ENCODE results near the gene TCFL5.

TCFL5 gene

DNA sequence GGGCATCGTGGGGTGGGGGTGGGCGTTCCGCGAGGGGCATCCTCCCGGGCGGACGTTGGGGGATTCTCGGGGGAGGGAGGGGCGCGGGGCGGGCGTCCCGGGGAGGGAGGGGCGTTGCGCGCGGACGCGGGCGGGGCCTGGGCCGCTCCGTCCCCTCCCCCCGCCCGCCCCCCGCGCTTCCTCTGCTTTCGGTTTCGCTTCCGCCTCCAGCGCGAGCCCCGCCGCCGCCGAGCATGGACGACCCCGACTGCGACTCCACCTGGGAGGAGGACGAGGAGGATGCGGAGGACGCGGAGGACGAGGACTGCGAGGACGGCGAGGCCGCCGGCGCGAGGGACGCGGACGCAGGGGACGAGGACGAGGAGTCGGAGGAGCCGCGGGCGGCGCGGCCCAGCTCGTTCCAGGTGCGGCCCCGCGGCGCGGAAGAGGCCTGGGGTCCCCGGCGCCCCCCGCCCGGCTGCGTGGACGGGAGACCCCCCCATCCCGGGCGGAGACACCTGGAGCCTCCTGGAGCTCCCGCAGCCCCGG is 56.9 kb downstream of the TCFL5 start, which contains the start of gene OGFR:
OGFR (plus strand) TSS at position 209 of the 528 bp plus-strand sequence; CDS start at position 234, 25 bp downstream.
- no peaks in the 10 kb centered on the region for H3K9me2 ChIP-seq (replicated peaks; ENCODE audit: low read depth, low read length)
- peak within 1 kb of the TSS; percentile 98 for H2AFZ ChIP-seq (ENCODE audit: low read length)
- H3K4me2 ChIP-seq (ENCODE audit: low read depth, low read length, poor library complexity, severe bottlenecking): peak within 1 kb of the TSS; percentile 100
- H3K9ac ChIP-seq (ENCODE audit: low read depth, low read length, poor library complexity, severe bottlenecking): peak within 1 kb of the TSS; percentile 77
- no peaks in the 10 kb centered on the region for H3K9me3 ChIP-seq (ENCODE audit: insufficient read depth, low read depth, low read length)
- peaks cover 6% of the 10 kb centered on the region; the same call in 1 of the 2 replicates for H3F3A ChIP-seq (ENCODE audit: low read depth)
- no peak for TF ChIP-seq EZH2phosphoT487 (IDR thresholded peaks at IDR 0.05; ENCODE audit: borderline replicate concordance)
- TF ChIP-seq, protein P1, sequence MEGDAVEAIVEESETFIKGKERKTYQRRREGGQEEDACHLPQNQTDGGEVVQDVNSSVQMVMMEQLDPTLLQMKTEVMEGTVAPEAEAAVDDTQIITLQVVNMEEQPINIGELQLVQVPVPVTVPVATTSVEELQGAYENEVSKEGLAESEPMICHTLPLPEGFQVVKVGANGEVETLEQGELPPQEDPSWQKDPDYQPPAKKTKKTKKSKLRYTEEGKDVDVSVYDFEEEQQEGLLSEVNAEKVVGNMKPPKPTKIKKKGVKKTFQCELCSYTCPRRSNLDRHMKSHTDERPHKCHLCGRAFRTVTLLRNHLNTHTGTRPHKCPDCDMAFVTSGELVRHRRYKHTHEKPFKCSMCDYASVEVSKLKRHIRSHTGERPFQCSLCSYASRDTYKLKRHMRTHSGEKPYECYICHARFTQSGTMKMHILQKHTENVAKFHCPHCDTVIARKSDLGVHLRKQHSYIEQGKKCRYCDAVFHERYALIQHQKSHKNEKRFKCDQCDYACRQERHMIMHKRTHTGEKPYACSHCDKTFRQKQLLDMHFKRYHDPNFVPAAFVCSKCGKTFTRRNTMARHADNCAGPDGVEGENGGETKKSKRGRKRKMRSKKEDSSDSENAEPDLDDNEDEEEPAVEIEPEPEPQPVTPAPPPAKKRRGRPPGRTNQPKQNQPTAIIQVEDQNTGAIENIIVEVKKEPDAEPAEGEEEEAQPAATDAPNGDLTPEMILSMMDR (conservative IDR thresholded peaks at IDR 0.05; ENCODE audit: low read length): no peak
- no peaks in the 10 kb centered on the region for H3K27me3 ChIP-seq (ENCODE audit: insufficient read depth, low read length, poor library complexity, severe bottlenecking)
- H3K4me3 ChIP-seq (ENCODE audit: low read length, poor library complexity, severe bottlenecking): peak within 1 kb of the TSS; percentile 82
- H3K36me3 ChIP-seq (ENCODE audit: insufficient read depth, low read length): peaks cover 19% of the 10 kb centered on the region; the same call in 1 of the 2 replicates
- peaks cover 43% of the 10 kb centered on the region for H3K79me2 ChIP-seq (ENCODE audit: insufficient read depth, low read length)
- peaks cover 40% of the 10 kb centered on the region for H4K20me1 ChIP-seq (ENCODE audit: insufficient read depth, low read length, poor library complexity, severe bottlenecking)
- peaks cover 32% of the 10 kb centered on the region for H3K4me1 ChIP-seq (ENCODE audit: insufficient read depth, low read length, poor library complexity, severe bottlenecking)

DNA sequence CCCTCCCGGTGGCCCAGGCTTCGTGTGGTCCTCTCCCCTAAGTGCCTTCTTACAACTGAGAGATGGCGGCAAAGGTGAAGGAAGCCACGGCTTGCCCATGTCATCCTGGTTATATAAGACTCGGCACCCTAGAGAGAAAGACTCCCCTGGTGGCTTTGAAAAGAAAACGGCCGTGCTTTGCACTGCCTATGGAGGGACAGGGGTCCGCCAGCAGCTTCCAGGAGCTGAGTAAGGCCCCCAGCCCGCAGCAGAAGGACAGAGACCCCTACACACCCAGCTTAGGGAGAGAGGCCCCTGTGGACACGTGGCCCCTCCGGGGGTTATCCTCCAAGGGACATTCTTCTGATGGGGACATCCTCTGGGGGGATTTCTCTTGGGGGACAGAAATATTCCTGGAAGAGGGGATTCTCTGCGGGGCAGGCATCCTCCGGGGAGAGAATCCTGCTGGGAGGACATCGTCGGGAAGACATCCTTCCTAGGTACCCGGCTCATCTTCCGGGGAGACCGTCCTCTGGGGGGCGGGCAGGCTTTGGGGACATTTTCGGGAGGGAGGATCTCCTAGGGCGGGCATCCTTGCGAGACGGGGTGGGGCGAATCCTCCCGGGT is 57.5 kb downstream of the TCFL5 start:
- Histone ChIP-seq H2AFZ (ENCODE audit: low read length) (peak overlapping the region; percentile 98), H3K4me3 (ENCODE audit: low read length, poor library complexity, severe bottlenecking) (peak overlapping the region; percentile 82), H3K9ac (ENCODE audit: low read depth, low read length, poor library complexity, severe bottlenecking) (peak overlapping the region; percentile 77), H4K20me1 (ENCODE audit: insufficient read depth, low read length, poor library complexity, severe bottlenecking) (peaks cover 36% of the 10 kb centered on the region), H3K9me2 (replicated peaks; ENCODE audit: low read depth, low read length) (no peaks in the 10 kb centered on the region), H3K79me2 (ENCODE audit: insufficient read depth, low read length) (peaks cover 42% of the 10 kb centered on the region), H3F3A (ENCODE audit: low read depth) (peaks cover 6% of the 10 kb centered on the region; the same call in 1 of the 2 replicates), H3K36me3 (ENCODE audit: insufficient read depth, low read length) (peaks cover 19% of the 10 kb centered on the region; the same call in 1 of the 2 replicates), H3K4me1 (ENCODE audit: insufficient read depth, low read length, poor library complexity, severe bottlenecking) (peaks cover 33% of the 10 kb centered on the region), H3K4me2 (ENCODE audit: low read depth, low read length, poor library complexity, severe bottlenecking) (peak overlapping the region; percentile 100), H3K9me3 (ENCODE audit: insufficient read depth, low read depth, low read length) (no peaks in the 10 kb centered on the region), H3K27me3 (ENCODE audit: insufficient read depth, low read length, poor library complexity, severe bottlenecking) (no peaks in the 10 kb centered on the region)
- TF ChIP-seq, protein P1 (conservative IDR thresholded peaks at IDR 0.05; ENCODE audit: low read length): peak; percentile 28
- TF ChIP-seq EZH2phosphoT487 (IDR thresholded peaks at IDR 0.05; ENCODE audit: borderline replicate concordance): no peak

DNA sequence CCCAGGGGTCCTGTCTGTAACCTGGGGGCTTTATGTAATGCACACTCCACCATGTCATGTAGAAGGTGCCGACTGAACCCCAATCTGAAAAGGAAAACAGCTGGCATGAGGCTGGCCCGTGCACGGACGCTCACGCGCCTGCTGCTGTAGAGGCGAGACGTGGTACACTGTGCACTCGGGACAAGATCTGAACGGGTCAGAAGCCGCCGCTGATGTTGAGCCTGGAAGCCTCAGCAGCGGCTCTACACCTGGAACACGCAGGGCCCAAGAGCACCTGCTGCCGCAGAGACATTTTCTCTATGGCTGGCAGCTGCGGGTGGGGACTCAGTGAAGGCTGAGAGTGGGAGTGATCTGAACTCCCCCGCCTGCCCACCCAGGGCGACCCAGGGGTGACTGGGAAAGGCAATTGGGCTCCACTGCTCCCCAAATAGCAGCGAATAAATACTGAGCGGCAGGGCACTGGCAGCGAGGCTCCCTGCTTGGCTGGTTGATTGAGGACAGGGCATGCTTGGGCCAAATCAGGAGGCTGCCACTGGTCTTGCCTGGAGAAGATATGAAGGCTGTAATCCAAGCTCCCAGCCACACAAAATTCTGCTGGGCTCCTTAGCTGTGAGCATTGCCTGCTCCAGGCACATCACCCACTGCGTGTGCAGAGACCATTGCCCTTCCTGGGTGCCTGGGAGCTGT is 59.5 kb downstream of the TCFL5 start:
- no peak overlapping the region for H2AFZ ChIP-seq (ENCODE audit: low read length)
- peaks cover 46% of the 10 kb centered on the region for H3K79me2 ChIP-seq (ENCODE audit: insufficient read depth, low read length)
- no peaks in the 10 kb centered on the region for H3K9me2 ChIP-seq (replicated peaks; ENCODE audit: low read depth, low read length)
- H3K4me1 ChIP-seq (ENCODE audit: insufficient read depth, low read length, poor library complexity, severe bottlenecking): peaks cover 38% of the 10 kb centered on the region
- H3K9ac ChIP-seq (ENCODE audit: low read depth, low read length, poor library complexity, severe bottlenecking): no peak overlapping the region
- no peaks in the 10 kb centered on the region for H3K27me3 ChIP-seq (ENCODE audit: insufficient read depth, low read length, poor library complexity, severe bottlenecking)
- peaks cover 6% of the 10 kb centered on the region; the same call in 1 of the 2 replicates for H3F3A ChIP-seq (ENCODE audit: low read depth)
- H3K4me3 ChIP-seq (ENCODE audit: low read length, poor library complexity, severe bottlenecking): no peak overlapping the region
- H3K9me3 ChIP-seq (ENCODE audit: insufficient read depth, low read depth, low read length): no peaks in the 10 kb centered on the region
- peaks cover 26% of the 10 kb centered on the region; the same call in 1 of the 2 replicates for H3K36me3 ChIP-seq (ENCODE audit: insufficient read depth, low read length)
- peaks cover 28% of the 10 kb centered on the region for H4K20me1 ChIP-seq (ENCODE audit: insufficient read depth, low read length, poor library complexity, severe bottlenecking)
- no peak for TF ChIP-seq EZH2phosphoT487 (IDR thresholded peaks at IDR 0.05; ENCODE audit: borderline replicate concordance)
- TF ChIP-seq, protein P1 (conservative IDR thresholded peaks at IDR 0.05; ENCODE audit: low read length): no peak
- no peak overlapping the region for H3K4me2 ChIP-seq (ENCODE audit: low read depth, low read length, poor library complexity, severe bottlenecking)
